Activated T-cell treated with anti-CD3 and anti-CD28 coated beads for 48 hours (primary cell): ENCODE data around the gene VWA8.
"Not testable (repeated sequence)": the region's sequence is repeated elsewhere in the genome, so short reads cannot be mapped to it uniquely, and the experiment has no call there.

ENCODE experiments used
- DNase-seq: peaks from one replicate; pipeline ENCODE4 v3.0.0-alpha.2; 2020; ENCODE audit warnings: low read depth

Gene VWA8

GRCh38 chr13:41851351-41851750 lies 109.6 kb downstream of the VWA8 start:
- no peak for DNase-seq

- DNase-seq: no peak
Observed at GRCh38 chr13:41848435-41849255, 112.3 kb downstream of the VWA8 start.

GRCh38 chr13:41847216-41847615 lies 113.7 kb downstream of the VWA8 start:
- DNase-seq: no peak

GRCh38 chr13:41842036-41842620 lies 118.8 kb downstream of the VWA8 start:
- DNase-seq: no peak

GRCh38 chr13:41837629-41838028 lies 123.3 kb downstream of the VWA8 start:
- no peak for DNase-seq

GRCh38 chr13:41835871-41836270 lies 125.0 kb downstream of the VWA8 start:
- no peak for DNase-seq

- DNase-seq: not testable (repeated sequence)
Observed at GRCh38 chr13:41834697-41835096, 126.2 kb downstream of the VWA8 start.

GRCh38 chr13:41833831-41834230 lies 127.1 kb downstream of the VWA8 start:
- no peak for DNase-seq

- DNase-seq: no peak
Observed at GRCh38 chr13:41833201-41833600, 127.7 kb downstream of the VWA8 start.

GRCh38 chr13:41827507-41828213 lies 133.2 kb downstream of the VWA8 start:
- no peak for DNase-seq

GRCh38 chr13:41825691-41826090 lies 135.2 kb downstream of the VWA8 start:
- no peak for DNase-seq

GRCh38 chr13:41823476-41823875 lies 137.4 kb downstream of the VWA8 start:
- DNase-seq: no peak

GRCh38 chr13:41822560-41822959 lies 138.3 kb downstream of the VWA8 start:
- DNase-seq: no peak

- no peak for DNase-seq
Observed at GRCh38 chr13:41821238-41821594, 139.7 kb downstream of the VWA8 start.

- no peak for DNase-seq
Observed at GRCh38 chr13:41820581-41821237, 140.2 kb downstream of the VWA8 start.

- no peak for DNase-seq
Observed at GRCh38 chr13:41816057-41816456, 144.9 kb downstream of the VWA8 start.

GRCh38 chr13:41813426-41813825 lies 147.5 kb downstream of the VWA8 start:
- no peak for DNase-seq

- DNase-seq: no peak
Observed at GRCh38 chr13:41812851-41813250, 148.1 kb downstream of the VWA8 start.

GRCh38 chr13:41812237-41812636 lies 148.7 kb downstream of the VWA8 start:
- DNase-seq: no peak

GRCh38 chr13:41811588-41812021 lies 149.3 kb downstream of the VWA8 start:
- DNase-seq: no peak

- DNase-seq: no peak
Observed at GRCh38 chr13:41809962-41810361, 150.9 kb downstream of the VWA8 start.

- DNase-seq: not testable (repeated sequence)
Observed at GRCh38 chr13:41803445-41803735, 157.5 kb downstream of the VWA8 start.
